ENCODE data around the gene E2F2.

E2F2 gene

GRCh38 chr1:23562137-23562876 lies 31.3 kb upstream of the E2F2 start:
- DNase-seq: peak; percentile 98

- DNase-seq: no peak
Observed at GRCh38 chr1:23561813-23562100, 30.7 kb upstream of the E2F2 start.

- DNase-seq: no peak
Observed at GRCh38 chr1:23561076-23561812, 30.2 kb upstream of the E2F2 start.

- DNase-seq: peak; percentile 53
Observed at GRCh38 chr1:23559985-23560741, 29.1 kb upstream of the E2F2 start.

GRCh38 chr1:23559136-23559984 lies 28.3 kb upstream of the E2F2 start, which contains the start of gene ID3:
ID3 (minus strand) TSS chr1:23559501; CDS start chr1:23559426, 75 bp downstream.
- peak; percentile 93 for DNase-seq

GRCh38 chr1:23558872-23559135 lies 27.8 kb upstream of the E2F2 start:
- DNase-seq: no peak

GRCh38 chr1:23558140-23558871 lies 27.3 kb upstream of the E2F2 start:
- peak; percentile 80 for DNase-seq

- no peak for DNase-seq
Observed at GRCh38 chr1:23557471-23558124, 26.6 kb upstream of the E2F2 start.

GRCh38 chr1:23556635-23557470 lies 25.8 kb upstream of the E2F2 start:
- peak; percentile 55 for DNase-seq

GRCh38 chr1:23555986-23556634 lies 25.1 kb upstream of the E2F2 start:
- peak; percentile 48 for DNase-seq

GRCh38 chr1:23555270-23555985 lies 24.4 kb upstream of the E2F2 start:
- DNase-seq: peak; percentile 47

GRCh38 chr1:23554481-23555269 lies 23.6 kb upstream of the E2F2 start:
- peak; percentile 99 for DNase-seq

GRCh38 chr1:23554127-23554480 lies 23.1 kb upstream of the E2F2 start:
- DNase-seq: no peak

GRCh38 chr1:23553231-23554126 lies 22.4 kb upstream of the E2F2 start:
- no peak for DNase-seq

GRCh38 chr1:23551849-23552248 lies 20.8 kb upstream of the E2F2 start:
- DNase-seq: no peak

- no peak for DNase-seq
Observed at GRCh38 chr1:23548704-23549143, 17.7 kb upstream of the E2F2 start.

- DNase-seq: no peak
Observed at GRCh38 chr1:23546897-23547584, 16.0 kb upstream of the E2F2 start.
